AG09319 (cell line): ENCODE measurements around the gene DHRSX.
"Not testable (repeated sequence)": the region's sequence is repeated elsewhere in the genome, so short reads cannot be mapped to it uniquely, and the experiment has no call there.

Experiments
- DNase-seq: peaks from one replicate; pipeline ENCODE4 v3.0.0-alpha.2; 2010; ENCODE audit warnings: low read depth; ENCODE audit errors: extremely low read depth
- TF ChIP-seq, protein P1 (sequence below): IDR thresholded peaks from 2 replicates; pipeline ENCODE4 v1.5.1; 2011; ENCODE audit warnings: low read depth, mild to moderate bottlenecking, inconsistent platforms, low read length, moderate library complexity

DHRSX gene

DNA sequence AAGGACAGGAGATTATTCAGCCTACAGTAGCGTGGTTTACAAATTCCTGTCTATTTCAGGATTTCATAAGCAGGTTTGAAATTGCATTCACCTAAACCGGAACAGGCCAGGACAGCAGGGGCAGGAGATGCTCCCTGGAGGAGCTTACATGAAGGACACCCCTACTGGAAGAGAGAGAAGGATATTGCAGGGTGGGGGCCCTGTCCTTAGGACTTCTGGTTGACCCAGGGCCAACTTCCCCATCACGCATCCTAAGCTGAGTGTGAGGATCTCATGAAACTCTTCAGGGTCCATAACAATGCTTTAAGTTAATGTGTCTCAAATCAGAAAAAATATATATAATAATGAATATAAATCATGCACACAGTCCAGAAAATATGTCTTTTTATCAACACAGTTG is 6.4 kb upstream of the DHRSX start:
- DNase-seq = no peak
- TF ChIP-seq, protein P1, sequence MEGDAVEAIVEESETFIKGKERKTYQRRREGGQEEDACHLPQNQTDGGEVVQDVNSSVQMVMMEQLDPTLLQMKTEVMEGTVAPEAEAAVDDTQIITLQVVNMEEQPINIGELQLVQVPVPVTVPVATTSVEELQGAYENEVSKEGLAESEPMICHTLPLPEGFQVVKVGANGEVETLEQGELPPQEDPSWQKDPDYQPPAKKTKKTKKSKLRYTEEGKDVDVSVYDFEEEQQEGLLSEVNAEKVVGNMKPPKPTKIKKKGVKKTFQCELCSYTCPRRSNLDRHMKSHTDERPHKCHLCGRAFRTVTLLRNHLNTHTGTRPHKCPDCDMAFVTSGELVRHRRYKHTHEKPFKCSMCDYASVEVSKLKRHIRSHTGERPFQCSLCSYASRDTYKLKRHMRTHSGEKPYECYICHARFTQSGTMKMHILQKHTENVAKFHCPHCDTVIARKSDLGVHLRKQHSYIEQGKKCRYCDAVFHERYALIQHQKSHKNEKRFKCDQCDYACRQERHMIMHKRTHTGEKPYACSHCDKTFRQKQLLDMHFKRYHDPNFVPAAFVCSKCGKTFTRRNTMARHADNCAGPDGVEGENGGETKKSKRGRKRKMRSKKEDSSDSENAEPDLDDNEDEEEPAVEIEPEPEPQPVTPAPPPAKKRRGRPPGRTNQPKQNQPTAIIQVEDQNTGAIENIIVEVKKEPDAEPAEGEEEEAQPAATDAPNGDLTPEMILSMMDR = no peak

DNA sequence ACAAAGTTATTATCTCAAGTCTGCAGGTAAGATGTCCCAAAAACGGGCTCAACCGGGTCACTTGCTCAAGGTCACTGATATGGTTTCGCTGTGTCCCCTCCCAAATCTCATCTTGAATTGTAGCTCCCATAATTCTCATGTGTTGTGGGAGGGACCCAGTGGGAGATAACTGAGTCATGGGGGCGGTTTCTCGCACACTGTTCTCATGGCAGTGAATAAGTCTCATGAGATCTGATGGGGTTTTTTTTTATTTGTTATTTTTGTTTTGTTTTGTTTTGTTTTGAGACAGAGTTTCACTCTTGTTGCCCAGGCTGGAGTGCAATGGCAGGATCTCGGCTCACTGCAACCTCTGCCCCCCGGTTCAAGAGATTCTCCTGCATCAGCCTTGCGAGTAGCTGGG is 4.6 kb upstream of the DHRSX start:
- DNase-seq = not testable (repeated sequence)

DNA sequence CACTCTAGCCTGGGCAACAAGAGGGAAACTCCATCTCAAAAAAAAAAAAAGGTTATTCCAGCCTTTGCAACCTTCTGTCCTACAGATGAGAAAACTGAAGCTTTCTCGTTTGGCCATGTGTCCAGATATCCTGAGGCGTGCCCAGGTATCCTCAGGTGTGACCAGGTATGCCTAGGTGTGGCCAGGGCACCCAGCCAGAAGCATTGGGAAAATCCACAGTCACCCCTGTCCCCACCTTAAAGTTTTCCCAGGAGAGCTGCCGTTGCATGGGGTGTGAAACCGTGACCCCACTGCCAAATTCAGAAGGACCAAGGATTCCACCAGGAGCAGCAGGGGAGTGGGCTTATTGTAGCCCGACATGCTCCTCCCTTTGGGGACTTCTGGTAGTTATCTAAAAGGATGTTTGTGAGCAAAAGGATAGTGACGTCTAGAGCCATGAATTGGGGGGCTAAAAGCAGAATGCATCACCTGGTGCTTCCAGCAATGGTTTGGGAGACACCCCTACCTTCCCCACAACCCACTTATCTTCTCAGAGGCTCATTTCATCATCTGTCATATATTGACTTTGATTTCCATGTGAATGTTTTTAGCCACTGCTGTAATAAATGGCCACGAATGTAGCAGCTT is 4.0 kb upstream of the DHRSX start:
- TF ChIP-seq, protein P1 = no peak
- no peak for DNase-seq

DNA sequence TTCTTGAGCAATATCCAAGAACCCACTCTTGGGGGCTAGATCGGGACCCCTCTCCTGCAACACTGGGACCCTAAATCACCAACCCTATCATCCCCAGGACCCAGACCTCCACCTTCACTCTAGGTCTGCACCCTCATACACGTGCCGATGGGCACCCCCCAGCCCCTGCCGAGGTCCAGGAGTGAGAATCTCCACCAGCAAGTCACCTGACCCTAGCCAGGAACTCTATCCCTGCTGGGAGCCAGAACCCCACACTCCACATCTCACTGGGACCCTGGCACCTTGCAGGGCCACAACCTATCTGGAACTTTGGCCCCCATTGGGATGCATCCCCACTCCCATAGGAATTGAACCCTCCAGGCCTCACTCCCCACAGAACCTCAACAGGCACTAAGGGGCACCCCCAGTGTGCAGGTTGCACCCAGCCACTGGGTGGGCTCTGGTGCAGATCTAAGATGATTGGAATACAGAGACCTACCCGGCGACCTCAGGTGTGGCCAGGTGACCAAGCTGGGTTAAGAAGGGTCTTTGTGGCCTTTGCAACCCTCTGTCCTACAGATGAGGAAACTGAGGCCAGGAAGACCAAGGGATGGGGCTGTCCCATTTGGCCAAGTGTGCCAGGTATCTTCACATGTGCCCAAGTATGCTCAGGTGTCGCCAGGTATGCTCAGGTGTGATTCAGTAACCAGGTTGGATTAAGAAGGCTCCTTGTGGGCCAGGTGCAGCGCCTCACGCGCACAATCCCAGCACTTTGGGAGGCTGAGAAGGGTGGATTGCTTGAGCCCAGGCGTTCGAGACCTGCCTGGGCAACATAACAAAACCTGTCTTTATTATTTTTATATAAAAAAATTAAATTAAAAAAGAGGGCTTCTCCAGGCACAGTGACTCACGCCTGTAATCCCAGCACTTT is 3.1 kb upstream of the DHRSX start:
- no peak for DNase-seq
- TF ChIP-seq, protein P1 = no peak

DNA sequence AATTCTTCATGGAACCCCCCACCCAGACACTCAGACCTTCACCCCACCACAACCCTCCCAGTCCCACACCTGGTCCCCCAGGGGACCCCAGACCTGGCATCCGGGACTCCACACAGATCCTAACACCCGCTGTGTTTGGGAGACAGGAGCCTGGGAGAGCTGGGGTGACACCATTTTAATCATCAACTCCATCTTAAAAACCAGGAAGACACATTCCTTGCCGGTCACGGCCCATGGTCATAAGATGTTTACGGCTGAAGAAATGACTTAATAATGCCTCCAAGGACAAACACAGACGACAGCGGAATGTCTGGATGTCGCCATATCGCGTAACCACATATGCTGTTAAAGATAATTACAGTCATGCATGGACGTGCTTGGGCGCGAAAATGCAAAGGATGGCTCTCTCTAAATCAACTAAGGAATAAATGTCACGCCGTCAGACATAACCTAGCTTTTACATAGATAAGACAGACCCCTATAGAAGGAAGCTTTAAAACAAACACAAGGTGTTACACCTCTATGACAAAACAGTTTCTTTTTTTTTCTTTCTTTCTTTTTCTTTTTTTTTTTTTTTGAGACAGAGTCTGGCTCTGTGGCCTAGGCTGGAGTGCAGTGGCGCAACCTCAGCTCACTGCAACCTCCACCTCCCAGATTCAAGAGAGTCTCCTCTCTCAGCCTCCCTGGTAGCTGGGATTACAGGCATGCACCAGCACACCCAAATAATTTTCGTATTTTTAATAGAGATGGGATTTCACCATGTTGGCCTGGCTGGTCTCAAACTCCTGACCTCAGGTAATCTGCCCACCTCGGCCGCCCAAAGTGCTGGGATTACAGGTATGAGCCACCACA is 2.1 kb upstream of the DHRSX start:
- DNase-seq = no peak
- TF ChIP-seq, protein P1 = no peak

DNA sequence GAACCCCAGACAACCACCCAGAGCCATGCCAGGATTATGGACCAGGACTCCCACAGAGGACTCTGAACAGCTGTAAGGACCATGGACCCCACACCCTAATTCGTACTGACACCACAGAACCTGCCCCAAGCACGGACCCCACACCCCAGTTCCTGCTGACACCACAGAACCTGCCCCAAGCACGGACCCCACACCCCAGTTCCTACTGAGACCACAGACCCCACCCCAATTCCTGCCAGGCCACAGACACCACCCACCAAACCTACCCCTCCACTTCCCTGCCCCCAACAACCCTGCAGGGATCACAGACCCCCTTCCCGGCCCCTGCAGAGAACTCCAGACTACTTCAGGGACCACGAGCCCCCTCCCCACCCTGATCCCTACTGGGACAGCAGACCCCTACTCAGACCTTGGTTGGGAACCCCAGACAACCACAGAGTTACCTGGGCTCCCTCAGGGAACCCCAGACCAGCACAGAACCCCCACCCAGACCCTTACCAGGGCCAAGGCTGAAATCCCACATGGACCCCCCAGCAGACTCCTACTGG is 1.4 kb upstream of the DHRSX start:
- TF ChIP-seq, protein P1 = no peak
- no peak for DNase-seq

DNA sequence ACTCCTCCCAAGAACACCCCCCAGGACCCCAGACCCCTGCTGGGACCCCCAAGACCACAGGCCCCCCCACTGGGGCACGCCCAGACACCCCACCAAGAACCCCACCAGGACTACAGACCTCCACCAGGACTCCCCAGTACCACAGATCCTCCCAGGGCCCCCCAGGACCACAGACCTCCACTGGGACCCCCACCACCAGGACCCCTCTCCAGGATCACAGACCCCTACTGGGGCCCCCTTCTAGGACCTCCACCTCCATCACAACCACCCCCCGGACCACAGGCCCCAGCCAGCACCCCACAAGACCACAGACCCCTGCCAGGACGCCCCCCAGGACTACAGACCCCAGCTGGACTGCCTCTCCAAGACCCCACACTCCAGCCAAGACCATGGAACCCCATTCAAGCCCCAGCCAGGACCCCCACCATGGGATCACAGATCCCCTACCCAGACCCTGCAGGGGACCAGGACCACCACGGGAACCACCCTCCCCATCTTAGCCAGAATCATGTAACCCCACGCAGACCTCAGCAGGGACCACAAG is 855 bp upstream of the DHRSX start:
- no peak for DNase-seq

More for the DNA sequence above, 855 bp upstream of the DHRSX start:
- TF ChIP-seq, protein P1 = no peak
